DOHH2 (cell line): ENCODE results near the gene MRFAP1.

ENCODE experiments used
- EZH2phosphoT487 ChIP-seq: fragments of 200-600 bp; sonication (generic); IDR thresholded peaks from 2 replicates; pipeline ENCODE4 v1.6.1; 2017; ENCODE audit warnings: borderline replicate concordance, mild to moderate bottlenecking, antibody characterized with exemption, low read length, moderate library complexity, mixed read lengths
- TF ChIP-seq, protein P1 (sequence below): fragments of 200-600 bp; sonication (generic); IDR thresholded peaks from one replicate; pipeline ENCODE4 v1.5.1; 2014; ENCODE audit warnings: antibody characterized with exemption, mild to moderate bottlenecking, low read depth, low read length; ENCODE audit not compliant: poor library complexity, severe bottlenecking

GRCh38 chr4:6609415-6610079 lies 30.9 kb upstream of the MRFAP1 start:
- TF ChIP-seq, protein P1, sequence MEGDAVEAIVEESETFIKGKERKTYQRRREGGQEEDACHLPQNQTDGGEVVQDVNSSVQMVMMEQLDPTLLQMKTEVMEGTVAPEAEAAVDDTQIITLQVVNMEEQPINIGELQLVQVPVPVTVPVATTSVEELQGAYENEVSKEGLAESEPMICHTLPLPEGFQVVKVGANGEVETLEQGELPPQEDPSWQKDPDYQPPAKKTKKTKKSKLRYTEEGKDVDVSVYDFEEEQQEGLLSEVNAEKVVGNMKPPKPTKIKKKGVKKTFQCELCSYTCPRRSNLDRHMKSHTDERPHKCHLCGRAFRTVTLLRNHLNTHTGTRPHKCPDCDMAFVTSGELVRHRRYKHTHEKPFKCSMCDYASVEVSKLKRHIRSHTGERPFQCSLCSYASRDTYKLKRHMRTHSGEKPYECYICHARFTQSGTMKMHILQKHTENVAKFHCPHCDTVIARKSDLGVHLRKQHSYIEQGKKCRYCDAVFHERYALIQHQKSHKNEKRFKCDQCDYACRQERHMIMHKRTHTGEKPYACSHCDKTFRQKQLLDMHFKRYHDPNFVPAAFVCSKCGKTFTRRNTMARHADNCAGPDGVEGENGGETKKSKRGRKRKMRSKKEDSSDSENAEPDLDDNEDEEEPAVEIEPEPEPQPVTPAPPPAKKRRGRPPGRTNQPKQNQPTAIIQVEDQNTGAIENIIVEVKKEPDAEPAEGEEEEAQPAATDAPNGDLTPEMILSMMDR = no peak
- TF ChIP-seq EZH2phosphoT487 = no peak
